Epithelial cell of proximal tubule (primary cell): ENCODE measurements around the gene ST14. TPM values are rescaled to one million over a fixed set of nuclear protein-coding genes. Genes with fewer than 3 reads are reported as not detected.

Experiments
- DNase-seq: peaks from one replicate; pipeline ENCODE4 v3.0.0-alpha.2; 2011; ENCODE audit warnings: low read depth
- H3K4me3 ChIP-seq: 2 replicates; pipeline ENCODE4 v1.5.1; 2011; ENCODE audit warnings: low read depth, mild to moderate bottlenecking, low read length
- total RNA-seq: library from RNA; depleted of rRNA; stranded (reverse); fragments of >200 nt; gene quantifications from 2 replicates; pipeline ENCODE4 v1.2.3, GENCODE V29; 2015
- TF ChIP-seq, protein P1 (sequence below): conservative IDR thresholded peaks from 2 replicates; pipeline ENCODE4 v1.5.1; 2012; ENCODE audit warnings: low read depth, mild to moderate bottlenecking, low read length

The ST14 gene
- total RNA-seq, 1 donor from 2014 or later: 75.5 TPM

GRCh38 chr11:130206141-130206540 lies 46.6 kb downstream of the ST14 start:
- no peak overlapping the region for H3K4me3 ChIP-seq
- TF ChIP-seq, protein P1, sequence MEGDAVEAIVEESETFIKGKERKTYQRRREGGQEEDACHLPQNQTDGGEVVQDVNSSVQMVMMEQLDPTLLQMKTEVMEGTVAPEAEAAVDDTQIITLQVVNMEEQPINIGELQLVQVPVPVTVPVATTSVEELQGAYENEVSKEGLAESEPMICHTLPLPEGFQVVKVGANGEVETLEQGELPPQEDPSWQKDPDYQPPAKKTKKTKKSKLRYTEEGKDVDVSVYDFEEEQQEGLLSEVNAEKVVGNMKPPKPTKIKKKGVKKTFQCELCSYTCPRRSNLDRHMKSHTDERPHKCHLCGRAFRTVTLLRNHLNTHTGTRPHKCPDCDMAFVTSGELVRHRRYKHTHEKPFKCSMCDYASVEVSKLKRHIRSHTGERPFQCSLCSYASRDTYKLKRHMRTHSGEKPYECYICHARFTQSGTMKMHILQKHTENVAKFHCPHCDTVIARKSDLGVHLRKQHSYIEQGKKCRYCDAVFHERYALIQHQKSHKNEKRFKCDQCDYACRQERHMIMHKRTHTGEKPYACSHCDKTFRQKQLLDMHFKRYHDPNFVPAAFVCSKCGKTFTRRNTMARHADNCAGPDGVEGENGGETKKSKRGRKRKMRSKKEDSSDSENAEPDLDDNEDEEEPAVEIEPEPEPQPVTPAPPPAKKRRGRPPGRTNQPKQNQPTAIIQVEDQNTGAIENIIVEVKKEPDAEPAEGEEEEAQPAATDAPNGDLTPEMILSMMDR: no peak
- DNase-seq: no peak

- no peak for DNase-seq
- TF ChIP-seq, protein P1: no peak
- no peak overlapping the region for H3K4me3 ChIP-seq
Measured at GRCh38 chr11:130208241-130209127, 48.9 kb downstream of the ST14 start.

DNA sequence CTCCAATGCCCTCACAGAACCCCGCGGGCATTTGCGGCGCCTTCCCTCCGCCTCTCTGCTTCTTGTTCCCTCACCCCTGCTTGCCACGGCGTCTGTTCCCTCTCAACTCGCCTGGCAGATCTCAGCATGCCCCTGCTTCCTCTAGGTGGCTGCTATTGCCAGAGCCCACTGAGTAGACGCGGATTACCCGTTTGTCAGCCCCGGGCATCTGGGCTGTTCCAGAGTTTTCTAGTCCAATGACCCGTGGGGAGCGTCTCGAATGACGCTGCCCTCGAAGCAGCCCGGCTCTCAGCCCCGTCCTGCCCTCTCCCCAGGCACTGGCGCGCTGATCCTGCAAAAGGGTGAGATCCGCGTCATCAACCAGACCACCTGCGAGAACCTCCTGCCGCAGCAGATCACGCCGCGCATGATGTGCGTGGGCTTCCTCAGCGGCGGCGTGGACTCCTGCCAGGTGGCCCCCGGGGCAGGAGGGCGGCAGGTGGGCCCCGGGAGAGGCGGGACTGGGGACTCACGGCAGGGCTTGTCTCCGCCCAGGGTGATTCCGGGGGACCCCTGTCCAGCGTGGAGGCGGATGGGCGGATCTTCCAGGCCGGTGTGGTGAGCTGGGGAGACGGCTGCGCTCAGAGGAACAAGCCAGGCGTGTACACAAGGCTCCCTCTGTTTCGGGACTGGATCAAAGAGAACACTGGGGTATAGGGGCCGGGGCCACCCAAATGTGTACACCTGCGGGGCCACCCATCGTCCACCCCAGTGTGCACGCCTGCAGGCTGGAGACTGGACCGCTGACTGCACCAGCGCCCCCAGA lies 49.7 kb downstream of the ST14 start:
- no peak overlapping the region for H3K4me3 ChIP-seq
- TF ChIP-seq, protein P1: no peak
- no peak for DNase-seq

GRCh38 chr11:130209954-130210854 lies 50.6 kb downstream of the ST14 start:
- TF ChIP-seq, protein P1: no peak
- no peak for DNase-seq
- H3K4me3 ChIP-seq: no peak overlapping the region

GRCh38 chr11:130211144-130211543 lies 51.6 kb downstream of the ST14 start:
- TF ChIP-seq, protein P1: no peak
- DNase-seq: no peak
- no peak overlapping the region for H3K4me3 ChIP-seq

GRCh38 chr11:130211781-130212401 lies 52.3 kb downstream of the ST14 start:
- DNase-seq: no peak
- TF ChIP-seq, protein P1: no peak
- no peak overlapping the region for H3K4me3 ChIP-seq
